H1 (cell line): ENCODE results near the gene ARHGEF11. TPM values are rescaled to one million over a fixed set of nuclear protein-coding genes. Genes with fewer than 3 reads are reported as not detected.
A peak's percentile ranks its signal among the peaks of the same experiment; 100 is the strongest.

Source experiments
- CTCF ChIA-PET: fragments of 300-600 bp; sonication (Branson Sonifier 250); formaldehyde crosslinking; loops from one replicate; lab custom pipeline; 2021; ENCODE audit not compliant: partially characterized antibody; lab: Charles Lee
- POLR2A ChIA-PET: fragments of 300-600 bp; sonication (Branson Sonifier 250); formaldehyde crosslinking; loops from one replicate; lab custom pipeline; 2021; ENCODE audit warnings: inconsistent platforms; ENCODE audit not compliant: partially characterized antibody; lab: Charles Lee
- DNase-seq, 2 experiments: peaks; one replicate each; pipeline versions ENCODE4 v3.0.0 to v3.0.0-alpha.2; 2010 to 2022; ENCODE audit warnings: low spot score in 2 of 2, low read depth in 1 of 2, mixed read lengths in 1 of 2
- FAIRE-seq: peaks from 2 replicates; lab custom pipeline; 2011; peaks lifted over from hg19 to GRCh38; lab: Jason Lieb, UNC
- H2AFZ ChIP-seq: 2 replicates; pipeline ENCODE4 v1.8.1; 2012; ENCODE audit warnings: low read length, inconsistent platforms
- H2AK5ac ChIP-seq: 2 replicates; pipeline ENCODE4 v1.6.1; 2013; ENCODE audit warnings: low read depth, low read length
- H2BK120ac ChIP-seq: replicated peaks from 2 replicates; pipeline ENCODE3; 2013; ENCODE audit warnings: low read depth, low read length, inconsistent platforms
- H2BK12ac ChIP-seq: 2 replicates; pipeline ENCODE4 v1.6.1; 2013; ENCODE audit warnings: low read depth, low read length
- H2BK15ac ChIP-seq: 2 replicates; pipeline ENCODE4 v1.6.1; 2013; ENCODE audit warnings: low read length
- H2BK20ac ChIP-seq: 2 replicates; pipeline ENCODE4 v1.6.1; 2013; ENCODE audit warnings: low read length
- H2BK5ac ChIP-seq: 2 replicates; pipeline ENCODE4 v1.6.1; 2013; ENCODE audit warnings: low read depth, low read length
- H3K14ac ChIP-seq: 2 replicates; pipeline ENCODE4 v1.6.1; 2013; ENCODE audit warnings: inconsistent platforms; ENCODE audit not compliant: insufficient read length
- H3K18ac ChIP-seq: 2 replicates; pipeline ENCODE4 v1.6.1; 2013; ENCODE audit warnings: low read length; ENCODE audit errors: extremely low read depth
- H3K23ac ChIP-seq: 2 replicates; pipeline ENCODE4 v1.6.1; 2013; ENCODE audit warnings: inconsistent platforms; ENCODE audit not compliant: insufficient read length
- H3K23me2 ChIP-seq: 2 replicates; pipeline ENCODE4 v1.6.1; 2013; ENCODE audit warnings: low read depth, low read length
- H3K27ac ChIP-seq: 2 replicates; pipeline ENCODE4 v1.6.1; 2011; ENCODE audit warnings: low read depth, low read length, inconsistent platforms
- H3K27me3 ChIP-seq, 4 experiments: replicated peaks in 1 of 4; 1 replicate in 1 of 4; 2 replicates in 3 of 4; pipeline versions ENCODE4 v1.6.1 to v1.8.1; 2011 to 2013; ENCODE audit warnings: low read length in 3 of 4, mild to moderate bottlenecking in 3 of 4, inconsistent platforms in 2 of 4, mixed read lengths in 2 of 4, moderate library complexity in 1 of 4; ENCODE audit not compliant: control insufficient read depth in 3 of 4, insufficient read depth in 3 of 4; ENCODE audit errors: extremely low read depth in 1 of 4
- H3K36me3 ChIP-seq, 4 experiments: 2 replicates each; pipeline versions ENCODE4 v1.6.1 to v1.8.1; 2011 to 2013; ENCODE audit warnings: mild to moderate bottlenecking in 4 of 4, low read length in 3 of 4, moderate library complexity in 2 of 4, control low read depth in 1 of 4, inconsistent platforms in 1 of 4; ENCODE audit not compliant: insufficient read depth in 4 of 4, control insufficient read depth in 2 of 4
- H3K4ac ChIP-seq: replicated peaks from 2 replicates; pipeline ENCODE3; 2013; ENCODE audit warnings: low read length, low read depth, mixed read lengths, inconsistent platforms; ENCODE audit not compliant: insufficient read length
- H3K4me1 ChIP-seq, 4 experiments: replicated peaks in 1 of 4; 1 replicate in 1 of 4; 2 replicates in 3 of 4; pipeline versions ENCODE4 v1.6.1 to v1.8.1; 2011 to 2013; ENCODE audit warnings: low read length in 3 of 4, inconsistent platforms in 2 of 4, mixed read lengths in 1 of 4; ENCODE audit not compliant: insufficient read depth in 4 of 4, control insufficient read depth in 3 of 4
- H3K4me2 ChIP-seq, 2 experiments: 2 replicates each; pipeline versions ENCODE4 v1.6.1 to v1.8.1; 2011 to 2013; ENCODE audit warnings: low read depth in 2 of 2, low read length in 2 of 2, control low read depth in 1 of 2, inconsistent platforms in 1 of 2, mild to moderate bottlenecking in 1 of 2; ENCODE audit not compliant: insufficient read depth in 1 of 2
- H3K4me3 ChIP-seq, 4 experiments: fragments of 200-600, 300-600 bp in 1 of 4; sonication (generic), shearing (Covaris generic), sonication (Bioruptor Twin) in 1 of 4; 2 replicates each; pipeline versions ENCODE4 v1.5.1 to v1.8.1; 2011 to 2016; ENCODE audit warnings: low read length in 4 of 4, low read depth in 3 of 4, control low read depth in 2 of 4, inconsistent platforms in 2 of 4, mild to moderate bottlenecking in 2 of 4, mixed read lengths in 1 of 4, moderate library complexity in 1 of 4; ENCODE audit not compliant: insufficient read depth in 2 of 4; ENCODE audit errors: extremely low read depth in 1 of 4
- H3K56ac ChIP-seq: replicated peaks from 2 replicates; pipeline ENCODE3; 2013; ENCODE audit warnings: low read depth, mild to moderate bottlenecking, mixed read lengths, low read length, inconsistent platforms; ENCODE audit not compliant: insufficient read length
- H3K79me1 ChIP-seq: 2 replicates; pipeline ENCODE4 v1.6.1; 2013; ENCODE audit warnings: low read depth, low read length, control low read depth
- H3K79me2 ChIP-seq, 2 experiments: 2 replicates each; pipeline versions ENCODE4 v1.6.1 to v1.8.1; 2012 to 2013; ENCODE audit warnings: low read length in 2 of 2, mild to moderate bottlenecking in 2 of 2, inconsistent platforms in 1 of 2; ENCODE audit not compliant: insufficient read depth in 2 of 2, control insufficient read depth in 1 of 2
- H3K9ac ChIP-seq, 4 experiments: replicated peaks in 1 of 4; 1 replicate in 1 of 4; 2 replicates in 3 of 4; pipeline versions ENCODE4 v1.6.1 to v1.8.1; 2011 to 2013; ENCODE audit warnings: low read depth in 3 of 4, low read length in 3 of 4, control low read depth in 2 of 4, mild to moderate bottlenecking in 2 of 4, moderate library complexity in 2 of 4, inconsistent platforms in 1 of 4; ENCODE audit errors: extremely low read depth in 1 of 4
- H3K9me3 ChIP-seq, 2 experiments: 2 replicates each; pipeline versions ENCODE4 v1.6.1 to v1.8.1; 2012 to 2013; ENCODE audit warnings: mild to moderate bottlenecking in 2 of 2, moderate library complexity in 2 of 2, control low read depth in 1 of 2, inconsistent platforms in 1 of 2, low read depth in 1 of 2, low read length in 1 of 2, mixed read lengths in 1 of 2; ENCODE audit not compliant: insufficient read depth in 2 of 2
- H4K20me1 ChIP-seq, 2 experiments: replicated peaks in 1 of 2; 2 replicates each; pipeline versions ENCODE3 to v1.8.1; 2011 to 2013; ENCODE audit warnings: inconsistent platforms in 2 of 2, low read length in 2 of 2, mild to moderate bottlenecking in 1 of 2; ENCODE audit not compliant: insufficient read depth in 2 of 2, control insufficient read depth in 1 of 2
- H4K5ac ChIP-seq: 2 replicates; pipeline ENCODE4 v1.6.1; 2013; ENCODE audit warnings: low read length, low read depth, mixed read lengths, inconsistent platforms; ENCODE audit not compliant: insufficient read length
- H4K8ac ChIP-seq: 2 replicates; pipeline ENCODE4 v1.8.0; 2013; ENCODE audit warnings: mild to moderate bottlenecking, moderate library complexity, low read length, inconsistent platforms; ENCODE audit not compliant: insufficient read depth; ENCODE audit errors: extremely low read depth
- H4K91ac ChIP-seq: replicated peaks from 2 replicates; pipeline ENCODE3; 2013; ENCODE audit warnings: low read length, mixed read lengths, inconsistent platforms; ENCODE audit not compliant: insufficient read length
- POU5F1 ChIP-seq: IDR thresholded peaks from 2 replicates; pipeline ENCODE4 v1.6.1; 2011; ENCODE audit warnings: low read depth, mild to moderate bottlenecking, low read length, moderate library complexity
- SRF ChIP-seq: IDR thresholded peaks from 2 replicates; pipeline ENCODE4 v1.6.1; 2011; ENCODE audit warnings: mild to moderate bottlenecking, low read depth, low read length, moderate library complexity
- TEAD4 ChIP-seq: IDR thresholded peaks from 2 replicates; pipeline ENCODE4 v1.6.1; 2012; ENCODE audit warnings: low read depth, low read length, inconsistent platforms, mixed read lengths
- WGBS, 2 experiments: shearing (Covaris generic) in 1 of 2; methylation state at CpG; one replicate each; pipeline versions ENCODE4 v1.1.6 to v1.1.7; 2013 to 2015; ENCODE audit warnings: low lambda C conversion rate in 2 of 2, mixed read lengths in 2 of 2, inconsistent platforms in 1 of 2, low coverage in 1 of 2, missing lambda C conversion rate in 1 of 2; ENCODE audit not compliant: insufficient replicate concordance in 2 of 2, insufficient coverage in 1 of 2, insufficient read length in 1 of 2; ENCODE audit errors: extremely low coverage in 1 of 2, missing lambda C conversion rate in 1 of 2; 5-methylcytosine and 5-hydroxymethylcytosine counted together
- polyA plus RNA-seq, 7 experiments: library from polyadenylated mRNA; depleted of rRNA in 3 of 7; stranded (reverse) in 5 of 7; unstranded in 2 of 7; fragments of >200 nt in 5 of 7; fragments of 200-250 nt in 2 of 7; gene quantifications; 1 replicate in 5 of 7; 2 replicates in 1 of 7; 4 replicates in 1 of 7; pipeline versions ENCODE4 v1.2.1 to v1.2.3, GENCODE V29; 2011 to 2013; ENCODE audit warnings: missing spikeins in 2 of 7, mixed read lengths in 2 of 7
- total RNA-seq: library from RNA; stranded (reverse); fragmentation: NEBNext Ultra II Directional; extraction: Animal tissue kit (Norgen Biotek cat#: 25700); gene quantifications from 2 replicates; pipeline ENCODE4 v1.2.1, GENCODE V29; 2021

The ARHGEF11 gene
- total and polyA plus RNA-seq, 2 of the 8 experiments (the other 6 are each of a cell fraction or from before 2014, with no cell fraction given), result 19.9 to 33.1 TPM

DNA sequence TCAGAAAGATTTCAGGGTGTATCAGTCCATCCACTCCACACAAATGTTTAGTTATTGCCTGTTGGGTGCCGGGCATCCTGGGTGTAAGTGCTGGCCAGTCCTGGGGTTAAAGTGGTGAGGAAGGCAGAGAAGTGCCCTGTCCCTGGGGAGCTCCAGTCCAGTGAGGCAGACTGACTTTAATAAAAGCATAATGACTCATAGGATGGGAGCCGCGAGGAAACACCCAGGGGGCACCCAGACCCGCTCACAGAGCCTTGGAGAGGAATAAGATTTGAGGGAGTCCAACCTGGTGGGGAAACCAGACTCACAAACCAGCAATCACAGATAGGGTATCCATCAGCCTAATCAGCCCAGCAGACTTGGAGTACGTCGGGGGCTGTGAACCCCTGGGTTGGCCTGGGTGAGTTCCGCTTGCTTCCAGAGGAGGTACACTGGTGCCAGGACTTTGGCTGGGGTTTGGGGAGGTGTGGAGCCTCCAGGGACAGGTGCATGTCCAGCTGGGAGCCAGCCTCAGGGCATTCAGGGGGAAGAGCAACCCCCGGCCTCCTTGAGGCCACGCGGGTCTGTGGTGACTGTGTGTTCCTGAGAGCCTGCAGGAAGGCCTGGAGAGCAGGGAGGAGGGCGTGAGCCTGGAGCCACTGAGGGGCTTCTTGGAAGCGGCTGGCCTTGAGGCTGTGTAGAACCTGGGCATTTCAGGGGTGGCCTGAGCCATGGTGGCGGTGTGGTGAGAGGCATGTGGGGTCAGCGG lies 148.3 kb downstream of the ARHGEF11 start:
- H3K4me1 ChIP-seq, result peaks cover 0 to 10% (median 4%) of the 10 kb centered on the region in 4 experiments; a peak in 5 of 7 replicates
- H3K36me3 ChIP-seq, result no peaks in the 10 kb centered on the region
- H3K79me1 ChIP-seq, result no peaks in the 10 kb centered on the region
- H2BK5ac ChIP-seq, result peak overlapping the region; percentile 16; the same call in 1 of the 2 replicates
- no peak overlapping the region for H3K14ac ChIP-seq
- no peak overlapping the region for H3K4me3 ChIP-seq
- no peak overlapping the region for H4K91ac ChIP-seq
- H2BK120ac ChIP-seq, result no peak overlapping the region
- FAIRE-seq (no peak), DNase-seq (no peak)
- 79% methylated on average over 14 of the region's 14 CpGs; no CpG with 5 or more reads in 1 of the 2 experiments for WGBS, 2 experiments
- POLR2A ChIA-PET, result interaction anchor here (1.3 to 2.8 kb wide), 2 partner anchors 10 to 169 kb away, joined by 3 to 10 read pairs; partner anchors contain the start of genes ISG20L2 and METTL25B
- no peak overlapping the region for H3K4ac ChIP-seq
- no peak overlapping the region for H3K56ac ChIP-seq
- H3K27me3 ChIP-seq, result peaks cover 5 to 34% (median 29%) of the 10 kb centered on the region in 4 experiments
- no peak overlapping the region for H3K18ac ChIP-seq
- H4K8ac ChIP-seq, result no peak overlapping the region
- CTCF ChIA-PET, result interaction anchor here (1.0 to 31.4 kb wide), 11 partner anchors 10 to 216 kb away, joined by 3 to 719 read pairs (median 4); partner anchors contain the start of genes INSRR, LRRC71 and NTRK1
- H3K27ac ChIP-seq, result no peak overlapping the region
- no peak overlapping the region for H2BK20ac ChIP-seq
- H3K9me3 ChIP-seq, result no peaks in the 10 kb centered on the region
- H2BK15ac ChIP-seq, result no peak overlapping the region
- H3K23ac ChIP-seq, result no peak overlapping the region
- H3K79me2 ChIP-seq, result no peaks in the 10 kb centered on the region
- no peak overlapping the region for H4K5ac ChIP-seq
- no peaks in the 10 kb centered on the region; the same call in 1 of the 2 replicates for H3K23me2 ChIP-seq
- H2AK5ac ChIP-seq, result peak overlapping the region; percentile 39; the same call in 1 of the 2 replicates
- no peak overlapping the region for H2AFZ ChIP-seq
- no peak overlapping the region for H3K4me2 ChIP-seq
- H2BK12ac ChIP-seq, result 0 out of 2 replicates have a peak overlapping the region, but pooled peaks have one; percentile 39
- H4K20me1 ChIP-seq, result no peaks in the 10 kb centered on the region
- no peak overlapping the region for H3K9ac ChIP-seq
- TF ChIP-seq TEAD4, result no peak
- no peak for TF ChIP-seq POU5F1
- TF ChIP-seq SRF, result no peak
